Measurements from ENCODE around the gene ATP8B3.

The ATP8B3 gene

GRCh38 chr19:1830978-1831377 is 18.9 kb upstream of the ATP8B3 start:
- no peak for DNase-seq

GRCh38 chr19:1830568-1830967 is 18.5 kb upstream of the ATP8B3 start:
- no peak for DNase-seq

- DNase-seq: no peak
Measured at GRCh38 chr19:1829958-1830357, 17.9 kb upstream of the ATP8B3 start.

GRCh38 chr19:1828279-1829238 is 16.5 kb upstream of the ATP8B3 start:
- no peak for DNase-seq

GRCh38 chr19:1827566-1828278 is 15.6 kb upstream of the ATP8B3 start:
- DNase-seq: no peak

GRCh38 chr19:1826557-1827521 is 14.8 kb upstream of the ATP8B3 start:
- DNase-seq: no peak

- peak; percentile 52 to 78 (median 66) for DNase-seq
Measured at GRCh38 chr19:1825909-1826556, 14.0 kb upstream of the ATP8B3 start.

- no peak for DNase-seq
Measured at GRCh38 chr19:1824252-1824622, 12.2 kb upstream of the ATP8B3 start.

- no peak for DNase-seq
Measured at GRCh38 chr19:1823539-1824251, 11.6 kb upstream of the ATP8B3 start.

GRCh38 chr19:1823020-1823419 is 10.9 kb upstream of the ATP8B3 start:
- DNase-seq: no peak

- no peak for DNase-seq
Measured at GRCh38 chr19:1822210-1822609, 10.1 kb upstream of the ATP8B3 start.

GRCh38 chr19:1819341-1820255 is 7.5 kb upstream of the ATP8B3 start:
- DNase-seq: no peak

GRCh38 chr19:1818549-1819195 is 6.6 kb upstream of the ATP8B3 start:
- no peak for DNase-seq

- no peak for DNase-seq
Measured at GRCh38 chr19:1817553-1818179, 5.6 kb upstream of the ATP8B3 start.

- no peak for DNase-seq
Measured at GRCh38 chr19:1816530-1817298, 4.6 kb upstream of the ATP8B3 start.

- DNase-seq: no peak
Measured at GRCh38 chr19:1815605-1816529, 3.8 kb upstream of the ATP8B3 start.

GRCh38 chr19:1814833-1815604 is 2.9 kb upstream of the ATP8B3 start:
- DNase-seq: no peak

Data from T-helper 1 cell (primary cell).